ENCODE measurements around the gene RXFP4. TPM values are rescaled to one million over a fixed set of nuclear protein-coding genes. Genes with fewer than 3 reads are reported as not detected.

The RXFP4 gene
- total and polyA plus RNA-seq, 2 of the 13 experiments (the other 11 are each of a cell fraction or from before 2014, with no cell fraction given): 0.38 to 1.4 TPM

GRCh38 chr1:155962599-155963211, 21.3 kb downstream of the RXFP4 start (continued):
- TF ChIP-seq PRDM15 (CRISPR knock-in tag; IDR thresholded peaks at IDR 0.05) (no peak), BORCS8-MEF2B (CRISPR knock-in tag; IDR thresholded peaks at IDR 0.05) (no peak), NR2F6 (IDR thresholded peaks at IDR 0.05) (no peak), NR2F6 (CRISPR knock-in tag; IDR thresholded peaks at IDR 0.05) (no peak), RXRB (CRISPR knock-in tag; IDR thresholded peaks at IDR 0.05; ENCODE audit: borderline replicate concordance) (no peak), ZNF263 (CRISPR knock-in tag; IDR thresholded peaks at IDR 0.05) (no peak), ZNF225 (CRISPR knock-in tag; IDR thresholded peaks at IDR 0.05) (no peak), GATAD1 (CRISPR knock-in tag; IDR thresholded peaks at IDR 0.05) (no peak), JARID2 (CRISPR knock-in tag; IDR thresholded peaks at IDR 0.05; ENCODE audit: insufficient replicate concordance) (no peak), HOXA7 (CRISPR knock-in tag; IDR thresholded peaks at IDR 0.05) (no peak)

DNA sequence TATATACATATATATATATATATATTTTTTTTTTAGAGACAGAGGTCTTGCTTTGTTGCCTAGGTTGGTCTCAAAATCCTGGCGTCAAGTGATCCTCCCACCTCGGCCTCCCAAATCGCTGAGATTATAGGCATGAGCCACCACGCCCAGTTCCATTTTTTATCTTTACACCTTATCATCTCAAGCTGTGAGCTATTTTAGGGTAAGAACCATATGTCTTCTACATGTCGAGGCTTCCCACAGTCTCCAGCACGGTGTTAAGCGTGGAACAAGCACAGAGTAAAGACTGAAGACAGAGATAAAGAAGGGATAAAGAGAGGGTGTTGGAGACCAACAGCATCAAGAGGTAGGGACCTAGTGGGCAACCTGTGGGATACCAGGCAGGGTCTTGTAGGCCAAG, 22.8 kb downstream of the RXFP4 start:
- ATAC-seq (no peak), FAIRE-seq (no peak), DNase-seq (ENCODE audit: low spot score) (no peak)
- Histone ChIP-seq H3K4me3 (replicated peaks in 1 of 3; ENCODE audit: insufficient read depth in 1 of 3, low read depth in 2 of 3, low read length in 3 of 3) (no peak overlapping the region), H3K27me3 (ENCODE audit: control insufficient read depth in 1 of 2, insufficient read depth in 2 of 2, low read length in 2 of 2) (no peaks in the 10 kb centered on the region), H3K27ac (ENCODE audit: extremely low read length, insufficient read depth, low read length) (no peak overlapping the region), H3K9ac (ENCODE audit: insufficient read depth, low read depth, low read length) (no peak overlapping the region), H3K79me2 (ENCODE audit: insufficient read depth, low read length) (peaks cover under 1% of the 10 kb centered on the region), H3K4me2 (ENCODE audit: low read depth, low read length) (no peak overlapping the region), H3K9me3 (ENCODE audit: low read length) (no peaks in the 10 kb centered on the region), H4K20me1 (ENCODE audit: insufficient read depth, low read length) (no peaks in the 10 kb centered on the region; the same call in 1 of the 2 replicates), H2AFZ (ENCODE audit: low read length) (no peak overlapping the region), H3K4me1 (ENCODE audit: insufficient read depth, low read length) (peaks cover 34% of the 10 kb centered on the region), H3K36me3 (replicated peaks in 1 of 2; ENCODE audit: control insufficient read depth in 1 of 2, insufficient read depth in 2 of 2, low read length in 2 of 2) (peaks cover 39 to 73% of the 10 kb centered on the region in 2 experiments)
- intact Hi-C loops (cut with micrococcal nuclease; ENCODE audit: unreplicated experiment) (no loop called here), in situ Hi-C loops (cut with HindIII; ENCODE audit: extremely low pct_ligation_motif_present, low pct_unique_long_range_greater_than_20kb) (no loop called here)
- BruUV-seq (replicated peaks): no TSS peak
- CTCF ChIA-PET (ENCODE audit: low intra/inter-chr PET ratio, low total read pairs): no interaction called here
- POLR2A ChIA-PET: no interaction called here
- WGBS (ENCODE audit: low lambda C conversion rate): 95% methylated on average over 7 of the region's 7 CpGs
- TF ChIP-seq SMYD3 (CRISPR knock-in tag; IDR thresholded peaks at IDR 0.05) (no peak), STAG1 (CRISPR knock-in tag; IDR thresholded peaks at IDR 0.05) (no peak), HNF4G (IDR thresholded peaks at IDR 0.05; ENCODE audit: borderline replicate concordance, low read depth, low read length) (no peak), HNF4G (CRISPR knock-in tag; IDR thresholded peaks at IDR 0.05; ENCODE audit: borderline replicate concordance, low read depth) (no peak), ZNF138 (CRISPR knock-in tag; IDR thresholded peaks at IDR 0.05; ENCODE audit: low read depth) (no peak), ZMYM2 (CRISPR knock-in tag; IDR thresholded peaks at IDR 0.05) (no peak), GPBP1L1 (CRISPR knock-in tag; IDR thresholded peaks at IDR 0.05) (no peak), FOXC1 (CRISPR knock-in tag; IDR thresholded peaks at IDR 0.05; ENCODE audit: borderline replicate concordance) (no peak), HOXA3 (CRISPR knock-in tag; IDR thresholded peaks at IDR 0.05) (no peak), ZFP36 (IDR thresholded peaks at IDR 0.05; ENCODE audit: borderline replicate concordance, low read depth, low read length, partially characterized antibody) (no peak), CERS6 (CRISPR knock-in tag; IDR thresholded peaks at IDR 0.05) (no peak)

All from HepG2 (cell line).